Fibroblast of the aortic adventitia (primary cell): ENCODE results near the gene SPATA13. TPM values are rescaled to one million over a fixed set of nuclear protein-coding genes. Genes with fewer than 3 reads are reported as not detected.

Source experiments
- DNase-seq: peaks from one replicate; pipeline ENCODE4 v3.0.0-alpha.2; 2010; ENCODE audit warnings: low read depth
- H3K4me3 ChIP-seq: 2 replicates; pipeline ENCODE4 v1.5.1; 2011; ENCODE audit warnings: low read depth, mild to moderate bottlenecking, control low read depth, low read length, moderate library complexity
- CTCF ChIP-seq: IDR thresholded peaks from 2 replicates; pipeline ENCODE4 v1.5.1; 2011; ENCODE audit warnings: mild to moderate bottlenecking, low read length, control low read depth, inconsistent platforms; ENCODE audit not compliant: insufficient read depth
- total RNA-seq: library from RNA; depleted of rRNA; stranded (reverse); fragments of >200 nt; gene quantifications from 2 replicates; pipeline ENCODE4 v1.2.3, GENCODE V29; 2012; ENCODE audit warnings: low replicate concordance

The SPATA13 gene
- total RNA-seq, 1 donor = 12.2 TPM

- no peak overlapping the region for H3K4me3 ChIP-seq
- no peak for DNase-seq
- no peak for TF ChIP-seq CTCF
These were observed 31.7 kb downstream of the SPATA13 start for GRCh38 chr13:24192057-24192810.

GRCh38 chr13:24192811-24193162 lies 32.3 kb downstream of the SPATA13 start:
- no peak for TF ChIP-seq CTCF
- H3K4me3 ChIP-seq = no peak overlapping the region
- DNase-seq = no peak

GRCh38 chr13:24194447-24194846 lies 33.9 kb downstream of the SPATA13 start:
- TF ChIP-seq CTCF = no peak
- DNase-seq = no peak
- no peak overlapping the region for H3K4me3 ChIP-seq

- no peak for DNase-seq
- TF ChIP-seq CTCF = no peak
- no peak overlapping the region for H3K4me3 ChIP-seq
These were observed 35.1 kb downstream of the SPATA13 start for GRCh38 chr13:24195626-24196025.

GRCh38 chr13:24196593-24197197 lies 36.2 kb downstream of the SPATA13 start:
- no peak overlapping the region for H3K4me3 ChIP-seq
- no peak for TF ChIP-seq CTCF
- no peak for DNase-seq

GRCh38 chr13:24199016-24199415 lies 38.5 kb downstream of the SPATA13 start:
- no peak overlapping the region for H3K4me3 ChIP-seq
- no peak for TF ChIP-seq CTCF
- peak; percentile 37 for DNase-seq
